Cerebellar cortex (tissue), 1 donor: ENCODE measurements around the gene TJP1.
"Not testable (repeated sequence)": the region's sequence is repeated elsewhere in the genome, so short reads cannot be mapped to it uniquely, and the experiment has no call there.

Source experiments
- DNase-seq: peaks from one replicate; pipeline ENCODE4 v3.0.0-alpha.2; 2015; ENCODE audit warnings: low spot score

The TJP1 gene

GRCh38 chr15:29657476-29657817 is 164.8 kb downstream of the TJP1 start:
- DNase-seq: not testable (repeated sequence)

DNA sequence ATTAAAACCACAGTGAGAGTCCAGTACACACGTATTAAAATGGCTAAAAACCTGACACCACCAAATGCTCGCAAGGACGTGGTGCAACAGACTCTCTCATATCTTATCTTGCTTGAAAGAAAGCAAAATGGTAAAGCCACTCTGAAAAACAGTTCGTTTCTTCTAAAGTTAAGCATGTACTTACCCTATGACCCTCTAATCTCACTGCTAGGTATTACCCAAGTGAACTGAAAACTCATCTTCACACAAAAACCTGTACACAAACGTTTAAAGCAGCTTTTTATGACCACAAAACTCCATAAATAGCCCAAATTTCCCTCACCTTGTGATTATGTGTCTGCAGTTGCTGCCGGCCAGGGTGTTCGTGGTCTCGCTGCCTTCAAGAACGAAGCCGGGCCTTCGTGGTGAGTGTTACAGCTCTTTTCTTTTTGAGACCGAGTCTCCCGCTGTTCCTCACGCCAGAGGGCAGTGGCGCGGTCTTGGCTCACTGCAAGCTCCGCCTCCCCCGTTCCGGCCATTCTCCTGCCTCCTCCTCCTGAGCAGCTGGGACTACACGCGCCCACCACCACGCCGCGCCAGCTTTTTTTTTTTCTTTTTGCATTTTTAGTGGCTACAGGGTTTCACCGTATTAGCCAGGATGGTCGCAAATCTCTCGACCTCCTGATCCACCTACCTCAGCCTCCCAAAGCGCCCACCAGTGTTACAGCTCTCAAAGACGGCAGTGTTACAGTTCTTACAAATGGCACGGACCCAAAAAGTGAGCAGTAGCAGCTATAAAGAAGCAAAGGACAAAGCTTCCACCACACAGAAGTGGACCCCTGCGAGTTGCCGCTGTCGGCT is 165.4 kb downstream of the TJP1 start:
- no peak for DNase-seq

DNA sequence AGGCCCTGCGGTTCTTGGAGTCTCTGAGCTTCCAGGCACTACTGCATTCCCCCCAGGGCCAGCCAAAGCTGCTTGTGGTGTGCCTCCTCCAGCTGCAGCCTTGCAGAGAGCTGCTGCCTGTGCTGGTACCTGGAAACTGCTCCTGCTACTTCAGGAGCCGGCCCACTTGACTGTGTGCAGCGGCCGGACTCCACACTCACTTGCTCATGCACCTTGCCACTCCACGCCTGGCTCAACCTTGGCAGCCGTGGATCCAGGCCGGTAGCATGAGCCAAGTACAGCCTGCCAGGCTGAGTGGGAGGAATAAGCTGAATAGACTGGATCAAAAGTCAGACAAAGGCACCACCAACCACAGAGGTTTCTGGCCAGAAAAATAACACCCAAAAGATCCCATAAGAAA is 169.7 kb downstream of the TJP1 start:
- DNase-seq: no peak

DNA sequence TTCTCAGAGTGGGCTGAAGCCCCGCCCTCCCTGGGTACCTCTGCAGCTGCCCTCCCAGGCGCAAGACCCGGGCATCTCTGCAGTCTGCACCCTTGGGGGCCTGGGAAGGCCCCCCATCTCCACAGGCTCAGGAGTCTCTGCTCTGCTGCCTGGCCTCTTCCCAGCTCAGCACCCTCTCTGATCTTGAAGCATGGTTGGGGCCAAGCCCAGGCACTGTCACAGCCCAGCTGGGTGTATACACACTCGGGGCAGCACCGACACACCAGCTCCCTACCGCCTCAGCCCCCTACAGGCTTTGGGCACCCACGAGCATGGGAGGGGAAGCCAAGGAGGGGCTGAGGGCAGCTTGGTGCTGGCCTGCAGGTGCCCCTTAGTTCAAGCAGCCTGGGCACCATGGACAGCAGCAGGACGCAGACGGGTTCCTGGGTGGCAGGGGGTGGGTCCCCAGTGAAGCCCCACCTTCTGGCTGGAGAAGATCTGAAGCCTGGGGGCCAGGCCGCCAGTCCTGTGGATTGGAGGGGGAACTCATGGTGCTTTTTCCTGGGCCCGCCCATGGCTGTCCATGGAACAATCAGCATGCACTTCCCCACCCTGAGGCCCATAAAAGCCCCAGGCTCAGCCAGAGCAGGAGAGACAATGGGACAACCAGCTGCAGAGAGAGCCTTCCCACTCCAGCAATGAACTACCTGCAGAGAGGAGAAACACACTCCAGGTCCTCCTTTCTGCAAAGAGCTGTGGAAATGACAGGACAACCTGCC is 170.6 kb downstream of the TJP1 start:
- DNase-seq: no peak
